CD4-positive, alpha-beta T cell (primary cell): ENCODE measurements around the gene VPS25. TPM values are rescaled to one million over a fixed set of nuclear protein-coding genes. Genes with fewer than 3 reads are reported as not detected.
A peak's percentile ranks its signal among the peaks of the same experiment; 100 is the strongest.

Source experiments
- ATAC-seq: fragments of 200-7000 bp; cut with Tn5 transposase; one replicate; pipeline ENCODE4 v1.10.0; 2022; ENCODE audit warnings: mild to moderate bottlenecking; ENCODE audit not compliant: poor library complexity
- CTCF ChIA-PET: fragments of 350-600 bp; sonication (Branson Sonifier 250); formaldehyde crosslinking; loops from one replicate; lab custom pipeline; 2021; ENCODE audit warnings: antibody characterized with exemption, inconsistent platforms; lab: Charles Lee
- POLR2A ChIA-PET: fragments of 350-600 bp; sonication (Branson Sonifier 250); formaldehyde crosslinking; loops from one replicate; lab custom pipeline; 2021; ENCODE audit warnings: antibody characterized with exemption, inconsistent platforms; lab: Charles Lee
- DNase-seq, 14 experiments: peaks; one replicate each; pipeline ENCODE4 v3.0.0-alpha.2; 2013 to 2020; ENCODE audit warnings: mixed read lengths in 2 of 14
- H3K27ac ChIP-seq, 2 donors: one replicate each; pipeline versions ENCODE4 v1.5.1 to v1.7.0; 2013; ENCODE audit warnings: low read length in 2 of 2, low read depth in 1 of 2, mild to moderate bottlenecking in 1 of 2
- H3K27me3 ChIP-seq, 2 experiments: 1 replicate in 1 of 2; 2 replicates in 1 of 2; pipeline versions ENCODE4 v1.6.1 to v1.7.0; 2013; ENCODE audit warnings: low read length in 2 of 2, control low read depth in 1 of 2, mild to moderate bottlenecking in 1 of 2, moderate library complexity in 1 of 2; ENCODE audit not compliant: insufficient read depth in 2 of 2, control insufficient read depth in 1 of 2
- H3K36me3 ChIP-seq: one replicate; pipeline ENCODE4 v1.6.1; 2013; ENCODE audit warnings: low read length, control low read depth; ENCODE audit not compliant: insufficient read depth
- H3K4me1 ChIP-seq: one replicate; pipeline ENCODE4 v1.6.1; 2013; ENCODE audit warnings: low read length, control low read depth; ENCODE audit not compliant: insufficient read depth
- H3K4me3 ChIP-seq: one replicate; pipeline ENCODE4 v1.5.1; 2013; ENCODE audit warnings: mild to moderate bottlenecking, low read length, moderate library complexity
- H3K9me3 ChIP-seq, 2 experiments: 1 replicate in 1 of 2; 2 replicates in 1 of 2; pipeline versions ENCODE4 v1.6.1 to v1.7.0; 2013; ENCODE audit warnings: low read length in 2 of 2, mild to moderate bottlenecking in 2 of 2, control low read depth in 1 of 2, moderate library complexity in 1 of 2; ENCODE audit not compliant: control insufficient read depth in 1 of 2, insufficient read depth in 1 of 2
- H3K27ac Mint-ChIP-seq: one replicate; pipeline ENCODE4 v1.8.0; 2020; ENCODE audit warnings: mixed read lengths
- H3K27me3 Mint-ChIP-seq: one replicate; pipeline ENCODE4 v1.8.0; 2021; ENCODE audit warnings: mixed read lengths
- H3K36me3 Mint-ChIP-seq: one replicate; pipeline ENCODE4 v1.8.0; 2021; ENCODE audit warnings: low read depth, mixed read lengths
- H3K4me1 Mint-ChIP-seq: one replicate; pipeline ENCODE4 v1.8.0; 2021; ENCODE audit warnings: low read depth, mixed read lengths
- H3K4me3 Mint-ChIP-seq: one replicate; pipeline ENCODE4 v1.8.0; 2020; ENCODE audit warnings: mild to moderate bottlenecking, mixed read lengths
- H3K9me3 Mint-ChIP-seq: one replicate; pipeline ENCODE4 v1.8.0; 2020; ENCODE audit warnings: mixed read lengths
- CTCF ChIP-seq: fragments of 200-600 bp; IDR thresholded peaks from one replicate; pipeline ENCODE4 v1.8.0; 2022; ENCODE audit warnings: antibody characterized with exemption, mild to moderate bottlenecking
- intact Hi-C, 2 experiments: fragments of 100-400 bp; cut with DNase I in 1 of 2; cut with micrococcal nuclease in 1 of 2; formaldehyde crosslinking; loops; one replicate each; pipeline versions ENCODE4 v1.15.1 to v1.9.0; 2023 to 2025; cut with DNase I, micrococcal nuclease
- total RNA-seq, 174 experiments: library from RNA in 2 of 174; stranded (reverse) in 2 of 174; gene quantifications; one replicate each; pipeline ENCODE4 v1.2.3 and lab custom pipeline; 2021 to 2026

VPS25 gene
- total RNA-seq, 2 experiments from 2014 or later = 40.6 to 45.7 TPM

- H3K4me3 ChIP-seq = peak overlapping the region; percentile 86
- peaks cover 2% of the 10 kb centered on the region for H3K36me3 ChIP-seq
- peaks cover 29% of the 10 kb centered on the region for H3K4me1 ChIP-seq
- DNase-seq (peak; percentile 20 to 84 (median 46)), ATAC-seq (peak; percentile 56)
- H3K4me1 Mint-ChIP-seq = peaks cover 26% of the 10 kb centered on the region
- H3K27ac Mint-ChIP-seq = peak overlapping the region; percentile 91
- ChIA-PET CTCF (no interaction called here), POLR2A (interaction anchor here (1.0 to 1.1 kb wide), 4 partner anchors 17 to 136 kb away, joined by 3 to 4 read pairs (median 3); no protein-coding TSS in a partner anchor)
- intact Hi-C loops = loop anchor here in 1 of 2 experiments (2.0 to 5.0 kb wide), 2 partner anchors 28 to 62 kb away; partner anchors contain the start of genes CCR10, CNTNAP1 and VPS25
- H3K4me3 Mint-ChIP-seq = peak overlapping the region; percentile 96
- H3K36me3 Mint-ChIP-seq = peaks cover 6% of the 10 kb centered on the region
- H3K9me3 ChIP-seq = no peaks in the 10 kb centered on the region
- peak overlapping the region in 1 of 2 donors; percentile 77 for H3K27ac ChIP-seq
- no peaks in the 10 kb centered on the region for H3K9me3 Mint-ChIP-seq
- H3K27me3 Mint-ChIP-seq = peaks cover 4% of the 10 kb centered on the region
- H3K27me3 ChIP-seq = peaks cover 0 to 3% of the 10 kb centered on the region in 2 experiments
- no peak for TF ChIP-seq CTCF
Measured at GRCh38 chr17:42744283-42744805, 28.9 kb upstream of the VPS25 start.

GRCh38 chr17:42744806-42745617 lies 28.2 kb upstream of the VPS25 start, which contains the start of gene EZH1:
Gene EZH1 (minus strand): TSS chr17:42745040. CDS start chr17:42728941, 16,099 bp downstream.
- ATAC-seq (peak; percentile 92), DNase-seq (peak; percentile 77 to 97 (median 92))
- intact Hi-C loops = loop anchor here in 1 of 2 experiments (2.0 to 5.0 kb wide), 2 partner anchors 28 to 63 kb away; partner anchors contain the start of genes CCR10, CNTNAP1 and VPS25
- H3K9me3 Mint-ChIP-seq = no peaks in the 10 kb centered on the region
- ChIA-PET CTCF (no interaction called here), POLR2A (interaction anchor here (1.0 kb wide), 2 partner anchors 38 to 137 kb away, joined by 3 read pairs; no protein-coding TSS in a partner anchor)
- peaks cover 26% of the 10 kb centered on the region for H3K4me1 Mint-ChIP-seq
- TF ChIP-seq CTCF = no peak
- peak within 1 kb of the TSS; percentile 96 for H3K4me3 Mint-ChIP-seq
- no peaks in the 10 kb centered on the region for H3K9me3 ChIP-seq
- peak within 1 kb of the TSS; percentile 86 for H3K4me3 ChIP-seq
- H3K4me1 ChIP-seq = peaks cover 29% of the 10 kb centered on the region
- H3K27ac Mint-ChIP-seq = peak within 1 kb of the TSS; percentile 91
- H3K36me3 ChIP-seq = peaks cover 2% of the 10 kb centered on the region
- H3K27me3 Mint-ChIP-seq = peaks cover 5% of the 10 kb centered on the region
- peaks cover 6% of the 10 kb centered on the region for H3K36me3 Mint-ChIP-seq
- H3K27ac ChIP-seq = peak within 1 kb of the TSS; percentile 41 to 77
- peaks cover 0 to 3% of the 10 kb centered on the region in 2 experiments for H3K27me3 ChIP-seq

- peaks cover 19% of the 10 kb centered on the region for H3K4me1 Mint-ChIP-seq
- DNase-seq = no peak
- Histone ChIP-seq H3K4me1 (peaks cover 18% of the 10 kb centered on the region), H3K36me3 (no peaks in the 10 kb centered on the region), H3K9me3 (no peaks in the 10 kb centered on the region), H3K4me3 (no peak overlapping the region), H3K27me3 (peaks cover 3 to 5% of the 10 kb centered on the region in 2 experiments), H3K27ac (no peak overlapping the region)
- peak overlapping the region; percentile 28 for H3K4me3 Mint-ChIP-seq
- H3K9me3 Mint-ChIP-seq = no peaks in the 10 kb centered on the region
- intact Hi-C loops = no loop called here
- no peak for ATAC-seq
- H3K36me3 Mint-ChIP-seq = peaks cover 6% of the 10 kb centered on the region
- H3K27ac Mint-ChIP-seq = no peak overlapping the region
- no peak for TF ChIP-seq CTCF
- POLR2A ChIA-PET = no interaction called here
- CTCF ChIA-PET = interaction anchor here (1.1 to 1.9 kb wide), 2 partner anchors 15 to 170 kb away, joined by 3 to 6 read pairs; no protein-coding TSS in a partner anchor
- peaks cover 24% of the 10 kb centered on the region for H3K27me3 Mint-ChIP-seq
Measured at GRCh38 chr17:42748202-42748907, 24.9 kb upstream of the VPS25 start.
